Gastroesophageal sphincter (tissue), 4 donors: Measurements from ENCODE around the gene ZC2HC1B. TPM values are rescaled to one million over a fixed set of nuclear protein-coding genes. Genes with fewer than 3 reads are reported as not detected.

Source experiments
- ATAC-seq: fragments of 150-250 bp; one replicate; pipeline ENCODE4 v1.9.1; 2016; ENCODE audit warnings: mild to moderate bottlenecking, moderate library complexity
- H3K27ac ChIP-seq, 4 donors: fragments of 200-600 bp; sonication (generic) in 3 of 4; 1 replicate in 3 of 4; 2 replicates in 1 of 4; pipeline ENCODE4 v1.5.1; 2016 to 2019
- H3K27me3 ChIP-seq: fragments of 200-600 bp; sonication (generic); one replicate; pipeline ENCODE4 v1.5.1; 2019
- H3K36me3 ChIP-seq, 2 donors: fragments of 200-600 bp; sonication (generic); one replicate each; pipeline ENCODE4 v1.5.1; 2019; ENCODE audit warnings: control low read depth in 1 of 2
- H3K4me1 ChIP-seq, 3 donors: fragments of 200-600 bp; sonication (generic); 1 replicate in 2 of 3; 2 replicates in 1 of 3; pipeline ENCODE4 v1.5.1; 2016 to 2019; ENCODE audit warnings: control low read depth in 2 of 3
- H3K4me3 ChIP-seq, 2 donors: fragments of 200-600 bp; sonication (generic); one replicate each; pipeline ENCODE4 v1.5.1; 2019; ENCODE audit warnings: mild to moderate bottlenecking in 1 of 2, moderate library complexity in 1 of 2
- H3K9me3 ChIP-seq, 3 donors: fragments of 200-600 bp; sonication (generic); one replicate each; pipeline ENCODE4 v1.5.1; 2017 to 2019; ENCODE audit warnings: control low read depth in 2 of 3
- EP300 ChIP-seq: sonication (generic); formaldehyde crosslinking; IDR thresholded peaks from one replicate; pipeline ENCODE4 v1.6.1; 2017; ENCODE audit warnings: antibody characterized with exemption, mild to moderate bottlenecking
- POLR2A ChIP-seq, 2 donors: fragments of 450-650 bp; IDR thresholded peaks; one replicate each; pipeline ENCODE4 v1.6.1; 2017; ENCODE audit warnings: antibody characterized with exemption in 2 of 2, mild to moderate bottlenecking in 2 of 2, moderate library complexity in 1 of 2
- POLR2AphosphoS5 ChIP-seq: sonication (generic); formaldehyde crosslinking; IDR thresholded peaks from one replicate; pipeline ENCODE4 v1.6.1; 2017; ENCODE audit warnings: antibody characterized with exemption
- WGBS, 2 donors: methylation state at CpG; one replicate each; pipeline ENCODE4 v1.1.5; 2018; ENCODE audit warnings: low coverage in 1 of 2; 5-methylcytosine and 5-hydroxymethylcytosine counted together
- total RNA-seq, 4 donors: library from RNA; depleted of rRNA; stranded (reverse); fragments of >200 nt; gene quantifications; one replicate each; pipeline ENCODE4 v1.1.0, GENCODE V29; 2016
- TF ChIP-seq, protein P1 (sequence below), 4 experiments: fragments of 200-600 bp in 2 of 4; fragments of 450-650 bp in 2 of 4; sonication (generic) in 1 of 4; IDR thresholded peaks; one replicate each; pipeline ENCODE4 v1.5.1; 2017 to 2019; ENCODE audit warnings: antibody characterized with exemption in 4 of 4, mild to moderate bottlenecking in 2 of 4, moderate library complexity in 2 of 4

Gene ZC2HC1B
- total RNA-seq, 4 donors from 2014 or later: not detected

DNA sequence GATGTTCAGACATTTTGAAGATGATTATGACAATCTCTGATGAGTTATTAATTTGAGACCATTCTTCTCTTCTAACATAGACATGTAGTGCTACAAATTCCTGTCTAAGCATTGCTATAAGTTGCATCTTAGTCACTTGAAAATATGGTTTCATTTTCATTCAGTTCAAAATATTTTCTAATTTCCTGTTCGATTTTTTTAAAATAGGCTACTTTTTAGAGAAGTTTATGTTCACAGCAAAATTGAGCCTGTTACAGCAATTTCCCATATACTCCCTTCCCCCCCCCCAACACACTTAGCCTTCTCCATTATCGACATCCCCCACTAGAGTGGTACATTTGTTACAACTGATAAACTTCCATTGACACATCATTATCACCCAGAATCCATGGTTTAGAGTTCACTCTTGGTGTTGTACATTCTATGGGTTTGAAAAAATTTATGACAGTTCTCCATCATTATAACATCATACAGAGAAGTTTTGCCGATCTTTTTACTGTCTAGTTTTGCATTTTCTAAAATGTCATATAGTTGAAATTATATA lies 112.6 kb downstream of the ZC2HC1B start:
- no peak for TF ChIP-seq POLR2AphosphoS5
- TF ChIP-seq POLR2A (IDR thresholded peaks at IDR 0.05): no peak
- TF ChIP-seq, protein P1, sequence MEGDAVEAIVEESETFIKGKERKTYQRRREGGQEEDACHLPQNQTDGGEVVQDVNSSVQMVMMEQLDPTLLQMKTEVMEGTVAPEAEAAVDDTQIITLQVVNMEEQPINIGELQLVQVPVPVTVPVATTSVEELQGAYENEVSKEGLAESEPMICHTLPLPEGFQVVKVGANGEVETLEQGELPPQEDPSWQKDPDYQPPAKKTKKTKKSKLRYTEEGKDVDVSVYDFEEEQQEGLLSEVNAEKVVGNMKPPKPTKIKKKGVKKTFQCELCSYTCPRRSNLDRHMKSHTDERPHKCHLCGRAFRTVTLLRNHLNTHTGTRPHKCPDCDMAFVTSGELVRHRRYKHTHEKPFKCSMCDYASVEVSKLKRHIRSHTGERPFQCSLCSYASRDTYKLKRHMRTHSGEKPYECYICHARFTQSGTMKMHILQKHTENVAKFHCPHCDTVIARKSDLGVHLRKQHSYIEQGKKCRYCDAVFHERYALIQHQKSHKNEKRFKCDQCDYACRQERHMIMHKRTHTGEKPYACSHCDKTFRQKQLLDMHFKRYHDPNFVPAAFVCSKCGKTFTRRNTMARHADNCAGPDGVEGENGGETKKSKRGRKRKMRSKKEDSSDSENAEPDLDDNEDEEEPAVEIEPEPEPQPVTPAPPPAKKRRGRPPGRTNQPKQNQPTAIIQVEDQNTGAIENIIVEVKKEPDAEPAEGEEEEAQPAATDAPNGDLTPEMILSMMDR (IDR thresholded peaks at IDR 0.05): no peak
- no peak for TF ChIP-seq EP300
- Histone ChIP-seq H3K27ac (no peak overlapping the region), H3K36me3 (no peaks in the 10 kb centered on the region), H3K27me3 (no peaks in the 10 kb centered on the region), H3K9me3 (peaks cover 0 to 3% (median 0%) of the 10 kb centered on the region in 3 donors), H3K4me1 (peaks cover 0 to 1% (median 0%) of the 10 kb centered on the region in 3 donors), H3K4me3 (no peak overlapping the region)
- ATAC-seq: no peak
- 50 to 92% methylated on average over 2 to 3 of the region's 3 CpGs for WGBS, 2 donors

DNA sequence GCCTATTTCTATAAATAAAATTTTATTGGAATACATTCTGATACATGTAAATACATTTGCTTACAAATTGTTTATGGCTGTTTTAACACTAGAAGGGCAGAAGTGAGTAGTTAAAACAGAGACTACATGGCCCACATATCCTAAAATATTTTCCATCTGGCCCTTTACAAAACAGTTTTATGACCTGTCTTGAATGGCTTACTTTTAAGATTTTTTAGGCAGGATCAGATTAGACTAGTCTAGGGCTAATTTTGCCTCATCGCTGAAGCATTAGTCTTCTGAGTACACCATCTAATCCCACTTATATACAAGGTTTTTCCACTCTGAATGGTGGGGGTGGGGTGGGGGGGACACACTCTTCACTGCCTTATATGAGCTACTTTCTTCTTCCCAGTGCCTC lies 116.6 kb downstream of the ZC2HC1B start:
- no peak overlapping the region for H3K4me3 ChIP-seq
- TF ChIP-seq, protein P1 (IDR thresholded peaks at IDR 0.05): no peak
- TF ChIP-seq POLR2AphosphoS5: no peak
- TF ChIP-seq EP300: no peak
- no peak for TF ChIP-seq POLR2A (IDR thresholded peaks at IDR 0.05)
- 75 to 100% methylated on average over 1 of the region's 1 CpG for WGBS, 2 donors
- H3K36me3 ChIP-seq: no peaks in the 10 kb centered on the region
- H3K27ac ChIP-seq: no peak overlapping the region
- no peaks in the 10 kb centered on the region for H3K27me3 ChIP-seq
- no peak for ATAC-seq
- no peaks in the 10 kb centered on the region for H3K4me1 ChIP-seq
- peaks cover 0 to 3% (median 0%) of the 10 kb centered on the region in 3 donors for H3K9me3 ChIP-seq

DNA sequence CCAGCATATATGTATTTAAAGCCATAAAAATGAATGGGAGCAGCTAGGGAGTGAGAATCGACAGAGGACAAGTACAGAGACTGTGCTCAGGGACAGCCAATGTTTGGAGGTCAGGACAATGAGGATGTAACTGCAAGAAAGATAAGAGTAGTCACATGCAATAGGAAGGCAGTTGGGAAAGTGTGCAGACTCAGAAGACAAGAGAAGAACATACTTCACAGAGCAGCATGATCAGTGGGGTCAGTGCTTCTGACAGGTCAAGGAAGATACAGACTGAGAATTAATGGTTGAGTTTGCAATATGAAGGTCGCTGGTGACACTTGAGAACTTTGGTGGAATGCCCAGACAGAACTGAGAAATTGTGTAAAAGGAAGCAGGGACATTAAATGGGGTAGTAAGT lies 118.7 kb downstream of the ZC2HC1B start:
- TF ChIP-seq POLR2A (IDR thresholded peaks at IDR 0.05): no peak
- TF ChIP-seq, protein P1 (IDR thresholded peaks at IDR 0.05): no peak
- no peak for TF ChIP-seq POLR2AphosphoS5
- no peak for TF ChIP-seq EP300
- H3K4me3 ChIP-seq: no peak overlapping the region
- no peaks in the 10 kb centered on the region for H3K27me3 ChIP-seq
- H3K27ac ChIP-seq: no peak overlapping the region
- 76 to 83% methylated on average over 2 of the region's 2 CpGs for WGBS, 2 donors
- H3K4me1 ChIP-seq: no peaks in the 10 kb centered on the region
- no peak for ATAC-seq
- H3K9me3 ChIP-seq: peaks cover 0 to 3% (median 0%) of the 10 kb centered on the region in 3 donors
- no peaks in the 10 kb centered on the region for H3K36me3 ChIP-seq

DNA sequence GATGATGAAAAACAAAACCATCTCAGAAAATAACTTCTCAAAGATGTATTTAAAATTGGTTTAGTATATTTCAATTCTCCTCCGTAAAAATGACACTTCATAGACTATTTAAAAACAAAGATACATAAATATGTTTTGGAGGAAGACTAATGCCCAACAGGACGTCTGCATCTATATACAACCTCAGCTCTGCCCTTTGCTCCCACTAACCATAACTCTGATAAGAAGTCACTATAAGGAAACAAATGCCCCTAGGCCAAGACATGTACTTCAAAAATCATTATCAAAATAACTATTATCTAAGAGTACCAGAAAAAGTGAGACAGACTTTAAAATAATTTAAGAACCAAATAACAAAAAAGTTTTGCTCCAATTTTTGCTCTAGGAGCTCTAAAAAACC lies 120.4 kb downstream of the ZC2HC1B start:
- 64 to 75% methylated on average over 2 of the region's 2 CpGs for WGBS, 2 donors
- ATAC-seq: no peak
- no peaks in the 10 kb centered on the region for H3K36me3 ChIP-seq

More for the DNA sequence above, 120.4 kb downstream of the ZC2HC1B start:
- Histone ChIP-seq H3K27me3 (no peaks in the 10 kb centered on the region), H3K4me3 (no peak overlapping the region), H3K4me1 (no peaks in the 10 kb centered on the region), H3K27ac (no peak overlapping the region), H3K9me3 (peaks cover 0 to 3% (median 0%) of the 10 kb centered on the region in 3 donors)
- TF ChIP-seq, protein P1 (IDR thresholded peaks at IDR 0.05): no peak
- TF ChIP-seq POLR2A (IDR thresholded peaks at IDR 0.05): no peak
- TF ChIP-seq EP300: no peak
- no peak for TF ChIP-seq POLR2AphosphoS5
